Endothelial cell of umbilical vein (primary cell): Measurements from ENCODE around the gene CA14. TPM values are rescaled to one million over a fixed set of nuclear protein-coding genes. Genes with fewer than 3 reads are reported as not detected.

ENCODE experiments used
- BruUV-seq: library from RNA; stranded (reverse); fragments of 400-500 nt; replicated peaks from 2 replicates; lab custom pipeline; 2021; lab: Mats Ljungman, UMichigan
- CTCF ChIA-PET: fragments of 300-600, 350-600 bp; sonication (Branson Sonifier 250); formaldehyde crosslinking; loops from one replicate; lab custom pipeline; 2021; ENCODE audit warnings: antibody characterized with exemption, inconsistent platforms; lab: Charles Lee
- POLR2A ChIA-PET: fragments of 300-600, 350-600 bp; sonication (Branson Sonifier 250); formaldehyde crosslinking; loops from one replicate; lab custom pipeline; 2021; ENCODE audit warnings: antibody characterized with exemption, inconsistent platforms; lab: Charles Lee
- DNase-seq: peaks from one replicate; pipeline ENCODE4 v3.0.0-alpha.2; 2011; ENCODE audit warnings: low read depth, low spot score
- FAIRE-seq: peaks from 2 replicates; lab custom pipeline; 2011; peaks lifted over from hg19 to GRCh38; lab: Jason Lieb, UNC
- H2AFZ ChIP-seq: 2 replicates; pipeline ENCODE4 v1.6.0; 2012; ENCODE audit warnings: low read depth, low read length, control low read depth, inconsistent platforms
- H3K27ac ChIP-seq: 2 replicates; pipeline ENCODE4 v1.5.1; 2011; ENCODE audit warnings: low read depth, mild to moderate bottlenecking, control low read depth, low read length, moderate library complexity; ENCODE audit not compliant: insufficient read depth
- H3K27me3 ChIP-seq, 2 experiments: 2 replicates each; pipeline versions ENCODE4 v1.6.0 to v1.6.1; 2011; ENCODE audit warnings: low read length in 2 of 2, mixed read lengths in 1 of 2; ENCODE audit not compliant: control insufficient read depth in 2 of 2, insufficient read depth in 2 of 2
- H3K36me3 ChIP-seq, 2 experiments: 2 replicates in 1 of 2; 3 replicates in 1 of 2; pipeline ENCODE4 v1.5.1; 2011; ENCODE audit warnings: low read length in 2 of 2, mild to moderate bottlenecking in 1 of 2, moderate library complexity in 1 of 2; ENCODE audit not compliant: control insufficient read depth in 2 of 2, insufficient read depth in 2 of 2; ENCODE audit errors: extremely low read depth in 1 of 2
- H3K4me1 ChIP-seq: 3 replicates; pipeline ENCODE4 v1.5.1; 2011; ENCODE audit warnings: mild to moderate bottlenecking, low read length; ENCODE audit not compliant: control insufficient read depth, insufficient read depth; ENCODE audit errors: extremely low read depth
- H3K4me2 ChIP-seq: 2 replicates; pipeline ENCODE4 v1.6.1; 2011; ENCODE audit warnings: low read length, control low read depth, mixed read lengths; ENCODE audit not compliant: insufficient read depth
- H3K4me3 ChIP-seq, 3 experiments: fragments of 200-600 bp in 1 of 3; sonication (generic), shearing (Covaris generic) in 1 of 3; replicated peaks in 1 of 3; 2 replicates each; pipeline ENCODE4 v1.5.1; 2011 to 2016; ENCODE audit warnings: control low read depth in 3 of 3, low read length in 3 of 3, mild to moderate bottlenecking in 2 of 3, inconsistent platforms in 1 of 3, low read depth in 1 of 3, moderate library complexity in 1 of 3; ENCODE audit not compliant: insufficient read depth in 1 of 3
- H3K79me2 ChIP-seq: 2 replicates; pipeline ENCODE4 v1.6.0; 2012; ENCODE audit warnings: low read length, inconsistent platforms; ENCODE audit not compliant: control insufficient read depth, insufficient read depth
- H3K9ac ChIP-seq: replicated peaks from 2 replicates; pipeline ENCODE3; 2011; ENCODE audit warnings: low read length, control low read depth; ENCODE audit not compliant: insufficient read depth; ENCODE audit errors: extremely low read depth
- H3K9me1 ChIP-seq: replicated peaks from 3 replicates; pipeline ENCODE4 v1.6.0; 2011; ENCODE audit warnings: mild to moderate bottlenecking, low read length; ENCODE audit not compliant: control insufficient read depth, insufficient read depth; ENCODE audit errors: extremely low read depth
- H3K9me3 ChIP-seq: replicated peaks from 2 replicates; pipeline ENCODE4 v1.5.1; 2012; ENCODE audit warnings: low read length, inconsistent platforms; ENCODE audit not compliant: control insufficient read depth, insufficient read depth
- H4K20me1 ChIP-seq: replicated peaks from 2 replicates; pipeline ENCODE3; 2011; ENCODE audit warnings: mild to moderate bottlenecking, low read length; ENCODE audit not compliant: control insufficient read depth, insufficient read depth; ENCODE audit errors: extremely low read depth
- EZH2 ChIP-seq: IDR thresholded peaks from 2 replicates; pipeline ENCODE4 v1.6.1; 2012; ENCODE audit warnings: borderline replicate concordance, low read depth, mild to moderate bottlenecking, moderate library complexity, low read length, inconsistent platforms; ENCODE audit not compliant: severe bottlenecking
- FOS ChIP-seq: IDR thresholded peaks from 2 replicates; pipeline ENCODE4 v1.6.1; 2011; ENCODE audit warnings: mild to moderate bottlenecking, low read length, moderate library complexity, borderline replicate concordance; ENCODE audit not compliant: insufficient read depth
- GATA2 ChIP-seq: IDR thresholded peaks from 2 replicates; pipeline ENCODE4 v1.7.0; 2011; ENCODE audit warnings: low read depth, mild to moderate bottlenecking, moderate library complexity, mixed read lengths, low read length; ENCODE audit not compliant: insufficient read length, insufficient read depth
- JUN ChIP-seq: IDR thresholded peaks from 2 replicates; pipeline ENCODE4 v1.6.1; 2011; ENCODE audit warnings: borderline replicate concordance, low read depth; ENCODE audit not compliant: insufficient read length, insufficient read depth
- POLR2A ChIP-seq: IDR thresholded peaks from 2 replicates; pipeline ENCODE4 v1.6.1; 2012; ENCODE audit warnings: low read depth, mild to moderate bottlenecking, control low read depth, low read length
- POLR2AphosphoS5 ChIP-seq: IDR thresholded peaks from 2 replicates; pipeline ENCODE4 v1.6.1; 2012; ENCODE audit warnings: low read depth, mild to moderate bottlenecking, control low read depth, low read length, moderate library complexity; ENCODE audit not compliant: insufficient read depth
- dilution Hi-C: fragments of 300-500 bp; cut with MboI; formaldehyde crosslinking; loops from one replicate; pipeline ENCODE4 v1.15.0; 2019; ENCODE audit warnings: low sequenced_read_pairs; ENCODE audit not compliant: extremely low pct_ligation_motif_present
- intact Hi-C: fragments of 100-400 bp; cut with micrococcal nuclease; formaldehyde crosslinking; loops from one replicate; pipeline ENCODE4 v1.10.0; 2022
- polyA plus RNA-seq, 4 experiments: library from polyadenylated mRNA; depleted of rRNA in 3 of 4; stranded (reverse) in 3 of 4; unstranded in 1 of 4; fragments of >200 nt; gene quantifications; 2 replicates each; pipeline versions ENCODE4 v1.2.1 to v1.2.3, GENCODE V29; 2011 to 2012; ENCODE audit warnings: missing spikeins in 1 of 4
- total RNA-seq: library from RNA; stranded (reverse); gene quantifications from 2 replicates; pipeline ENCODE4 v1.2.3, GENCODE V29; 2021
- TF ChIP-seq, protein P1 (sequence below): IDR thresholded peaks from 2 replicates; pipeline ENCODE4 v1.6.1; 2011; ENCODE audit not compliant: insufficient read depth, insufficient read length

Gene CA14
- total and polyA plus RNA-seq, 2 donors (not counting 3 experiments of a cell fraction or from before 2014, with no cell fraction given) = not detected

DNA sequence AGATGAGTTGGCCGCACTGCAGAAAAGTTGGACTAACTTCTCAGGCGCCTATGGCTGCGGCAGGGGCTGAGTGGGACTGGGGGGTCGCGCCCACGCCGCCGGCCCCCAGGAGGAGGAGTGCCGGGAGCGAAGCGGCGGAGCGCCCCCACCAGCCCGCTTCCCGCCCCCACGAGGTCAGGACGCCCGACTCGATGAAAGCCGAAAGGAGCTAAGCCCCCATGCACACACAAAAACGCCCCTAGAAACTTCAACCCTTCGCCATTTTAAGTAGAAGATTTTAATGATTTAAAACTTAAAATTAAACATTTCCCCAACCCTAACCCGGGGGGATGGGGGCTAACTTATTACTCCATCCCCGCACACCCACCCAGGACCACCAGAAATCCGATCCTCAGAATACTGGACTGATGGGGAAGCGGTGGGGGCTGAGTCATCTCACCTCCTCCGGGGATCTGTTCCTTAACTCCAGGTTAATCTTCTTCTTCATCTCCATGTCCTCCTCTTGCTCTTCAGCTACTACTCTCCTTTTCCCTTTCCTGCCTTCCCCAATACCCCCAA lies 22.2 kb upstream of the CA14 start:
- Histone ChIP-seq H3K27ac (peak overlapping the region; percentile 61), H3K27me3 (no peaks in the 10 kb centered on the region), H3K4me1 (peaks cover 11% of the 10 kb centered on the region), H3K36me3 (no peaks in the 10 kb centered on the region), H3K4me3 (peak overlapping the region; percentile 72 to 95 (median 86)), H3K79me2 (peaks cover 40% of the 10 kb centered on the region), H3K9ac (peak overlapping the region; percentile 91), H2AFZ (peak overlapping the region; percentile 84), H3K9me1 (no peaks in the 10 kb centered on the region), H3K4me2 (peak overlapping the region; percentile 96), H3K9me3 (no peaks in the 10 kb centered on the region), H4K20me1 (no peaks in the 10 kb centered on the region)
- no TSS peak for BruUV-seq
- CTCF ChIA-PET = interaction anchor here (1.1 to 1.2 kb wide), 2 partner anchors 46 to 48 kb away, joined by 3 to 5 read pairs; no protein-coding TSS in a partner anchor
- peak; percentile 41 for DNase-seq
- dilution Hi-C loops (no loop called here), intact Hi-C loops (loop anchor here (5.0 to 10.0 kb wide), 2 partner anchors 132 to 959 kb away; partner anchors contain the start of genes PIP5K1A and VPS72)
- TF ChIP-seq FOS (peak; percentile 40), POLR2A (no peak), JUN (no peak)
- no peak for FAIRE-seq
- POLR2A ChIA-PET = no interaction called here

DNA sequence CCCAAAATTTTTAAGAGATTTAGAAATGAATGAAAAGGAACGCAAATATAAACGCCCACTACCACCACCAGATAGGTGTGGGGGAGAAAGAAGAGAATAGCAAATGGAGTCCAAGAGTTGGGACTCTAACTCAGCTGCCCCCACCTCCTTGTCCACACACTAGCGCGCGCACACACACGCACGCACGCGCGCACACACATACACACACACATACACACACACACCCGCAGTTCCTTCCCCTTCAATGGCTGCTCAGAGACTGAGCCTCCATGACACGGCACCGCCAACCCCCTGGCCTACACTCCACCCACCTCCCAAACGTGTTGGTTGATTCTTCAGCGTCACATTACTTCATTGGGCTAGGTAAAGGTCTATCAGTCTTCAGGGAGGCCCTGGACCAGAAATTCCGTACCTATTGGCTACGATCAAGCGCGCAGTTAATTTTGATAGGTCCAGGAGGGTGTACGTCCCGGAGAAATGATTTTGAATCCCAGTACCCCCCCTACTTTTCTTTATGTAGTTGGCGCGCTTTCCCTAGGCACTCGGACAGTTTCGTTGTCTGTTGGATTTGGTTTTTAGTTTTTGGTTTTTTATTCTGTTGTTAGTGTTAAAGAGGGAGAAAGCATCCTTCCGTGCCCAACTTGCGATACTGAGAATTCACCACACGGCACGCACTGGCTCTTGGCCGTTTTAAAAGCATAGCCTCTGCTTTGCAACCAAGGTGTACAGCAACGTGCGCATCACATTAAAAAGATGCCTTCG lies 21.5 kb upstream of the CA14 start, which contains the start of gene ANP32E:
Gene ANP32E, minus strand, starts transcription at position 261 of the 762 bp plus-strand sequence. CDS start 326 bp downstream, outside the sequence.
- Histone ChIP-seq H3K4me2 (peak within 1 kb of the TSS; percentile 96), H3K79me2 (peaks cover 38% of the 10 kb centered on the region), H3K9ac (peak within 1 kb of the TSS; percentile 91), H4K20me1 (no peaks in the 10 kb centered on the region), H3K9me1 (no peaks in the 10 kb centered on the region), H3K4me1 (peaks cover 11% of the 10 kb centered on the region), H3K9me3 (no peaks in the 10 kb centered on the region), H3K4me3 (peak within 1 kb of the TSS; percentile 72 to 95 (median 86)), H2AFZ (peak within 1 kb of the TSS; percentile 91), H3K27me3 (no peaks in the 10 kb centered on the region), H3K36me3 (no peaks in the 10 kb centered on the region), H3K27ac (peak within 1 kb of the TSS; percentile 61)
- ChIA-PET CTCF (interaction anchor here (1.1 to 1.2 kb wide), 2 partner anchors 45 to 49 kb away, joined by 3 to 5 read pairs; no protein-coding TSS in a partner anchor), POLR2A (no interaction called here)
- intact Hi-C loops = loop anchor here (1.0 to 10.0 kb wide), 4 partner anchors 33 to 959 kb away; partner anchors contain the start of genes APH1A, PIP5K1A and VPS72
- FAIRE-seq (peak; percentile 98), DNase-seq (peak; percentile 99)
- BruUV-seq = TSS peak; percentile 64
- TF ChIP-seq POLR2A = peak; percentile 98
- TF ChIP-seq FOS = no peak
- peak; percentile 93 for TF ChIP-seq POLR2AphosphoS5
- no peak for TF ChIP-seq EZH2
- TF ChIP-seq GATA2 = no peak
- TF ChIP-seq, protein P1, sequence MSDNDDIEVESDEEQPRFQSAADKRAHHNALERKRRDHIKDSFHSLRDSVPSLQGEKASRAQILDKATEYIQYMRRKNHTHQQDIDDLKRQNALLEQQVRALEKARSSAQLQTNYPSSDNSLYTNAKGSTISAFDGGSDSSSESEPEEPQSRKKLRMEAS = peak; percentile 38
- dilution Hi-C loops = no loop called here
